ENCODE data around the gene MARCKS.

Gene MARCKS, protein sequence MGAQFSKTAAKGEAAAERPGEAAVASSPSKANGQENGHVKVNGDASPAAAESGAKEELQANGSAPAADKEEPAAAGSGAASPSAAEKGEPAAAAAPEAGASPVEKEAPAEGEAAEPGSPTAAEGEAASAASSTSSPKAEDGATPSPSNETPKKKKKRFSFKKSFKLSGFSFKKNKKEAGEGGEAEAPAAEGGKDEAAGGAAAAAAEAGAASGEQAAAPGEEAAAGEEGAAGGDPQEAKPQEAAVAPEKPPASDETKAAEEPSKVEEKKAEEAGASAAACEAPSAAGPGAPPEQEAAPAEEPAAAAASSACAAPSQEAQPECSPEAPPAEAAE

DNA sequence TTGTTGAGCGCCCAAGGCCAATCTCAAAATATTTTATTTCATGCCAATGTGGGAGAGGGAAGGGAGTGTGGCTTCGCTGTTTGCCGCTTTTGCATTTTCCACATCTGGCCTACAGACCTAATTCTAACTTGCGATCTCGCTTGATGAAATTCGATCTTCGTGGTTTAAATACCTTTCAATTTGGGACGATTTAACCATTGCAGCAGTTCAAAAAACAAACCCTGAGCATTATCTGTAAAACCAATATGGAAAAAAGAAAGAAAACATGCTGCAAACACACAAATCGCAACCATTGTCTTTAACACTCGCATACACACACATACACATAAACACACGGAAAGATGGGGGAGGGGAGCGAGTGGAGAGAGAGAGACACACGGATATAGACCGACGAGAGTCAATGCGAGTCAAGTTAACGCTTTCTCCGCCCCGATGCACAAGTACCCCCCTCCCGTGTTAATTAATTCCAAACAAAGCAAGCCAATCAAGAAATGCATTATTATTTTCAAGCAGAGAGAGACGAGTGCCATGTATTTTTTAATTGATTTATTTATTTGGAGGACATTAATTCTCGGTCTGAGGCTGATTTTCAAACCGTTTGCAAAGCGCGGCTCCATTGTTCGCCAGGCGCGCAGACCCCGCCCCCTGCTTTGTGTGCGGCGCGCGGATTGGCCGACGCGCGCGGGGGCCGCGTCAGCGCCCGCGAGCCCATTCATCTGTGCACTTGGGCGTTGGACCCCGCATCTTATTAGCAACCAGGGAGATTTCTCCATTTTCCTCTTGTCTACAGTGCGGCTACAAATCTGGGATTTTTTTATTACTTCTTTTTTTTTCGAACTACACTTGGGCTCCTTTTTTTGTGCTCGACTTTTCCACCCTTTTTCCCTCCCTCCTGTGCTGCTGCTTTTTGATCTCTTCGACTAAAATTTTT lies at the start of gene MARCKS:
Gene MARCKS (plus strand): TSS at position 721 of the 931 bp plus-strand sequence. CDS start 401 bp downstream, outside the sequence.
- Mint-ChIP-seq H3K36me3 (ENCODE audit: low read depth) (peaks cover 4% of the 10 kb centered on the region), H3K4me1 (peaks cover 19% of the 10 kb centered on the region), H3K27me3 (peaks cover 51% of the 10 kb centered on the region), H3K27ac (peak within 1 kb of the TSS; percentile 74), H3K9me3 (no peaks in the 10 kb centered on the region), H3K4me3 (no peak within 1 kb of the TSS)
- DNase-seq = peak; percentile 60
- no peak for ATAC-seq

DNA sequence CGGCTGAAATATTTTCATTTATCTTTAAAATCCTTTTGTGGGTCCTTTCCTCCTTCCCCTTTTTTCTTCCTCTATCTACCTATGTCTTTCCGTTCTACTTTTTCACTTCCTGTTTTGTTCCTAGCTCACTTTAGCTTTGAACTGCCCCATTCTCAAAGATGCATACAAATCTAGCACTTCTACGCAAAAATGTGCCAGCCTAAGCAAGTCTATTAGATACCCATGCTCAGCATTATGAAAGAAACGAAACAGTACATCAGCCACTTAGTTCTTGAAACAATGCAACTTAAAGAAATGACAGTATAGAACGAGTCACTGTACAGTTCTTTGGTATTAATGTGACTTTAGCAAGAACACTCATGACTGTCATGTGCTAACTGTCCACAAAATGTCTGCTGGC lies 47.3 kb upstream of the MARCKS start:
- H3K36me3 Mint-ChIP-seq (ENCODE audit: low read depth) = no peaks in the 10 kb centered on the region
- no peaks in the 10 kb centered on the region for H3K9me3 Mint-ChIP-seq
- no peak overlapping the region for H3K4me3 Mint-ChIP-seq
- H3K27ac Mint-ChIP-seq = no peak overlapping the region
- ATAC-seq (no peak), DNase-seq (no peak)
- H3K4me1 Mint-ChIP-seq = peaks cover 11% of the 10 kb centered on the region
- H3K27me3 Mint-ChIP-seq = peaks cover 4% of the 10 kb centered on the region

DNA sequence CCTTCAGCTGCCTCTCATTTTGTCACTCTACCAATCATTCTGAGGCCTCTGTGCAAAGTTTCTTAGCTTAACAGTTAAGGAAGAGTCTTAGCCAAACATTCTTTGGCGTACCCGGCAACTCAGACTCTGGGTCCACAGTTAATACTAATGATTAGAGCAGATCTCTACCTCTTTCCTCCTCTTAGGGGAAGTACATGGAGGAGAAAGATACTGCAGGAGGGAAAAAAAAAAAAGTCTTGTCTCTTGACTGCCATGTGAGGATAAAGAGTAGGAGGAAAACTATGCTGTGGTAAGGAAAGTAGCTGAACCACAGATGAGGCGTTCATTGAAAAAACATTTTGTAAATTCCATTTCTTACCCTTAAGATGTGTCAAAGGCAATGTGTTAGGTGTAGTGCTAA lies 44.0 kb upstream of the MARCKS start:
- no peak overlapping the region for H3K27ac Mint-ChIP-seq
- ATAC-seq = no peak
- no peak for DNase-seq
- H3K4me1 Mint-ChIP-seq = peaks cover 8% of the 10 kb centered on the region
- no peaks in the 10 kb centered on the region for H3K9me3 Mint-ChIP-seq
- no peak overlapping the region for H3K4me3 Mint-ChIP-seq
- H3K36me3 Mint-ChIP-seq (ENCODE audit: low read depth) = no peaks in the 10 kb centered on the region
- H3K27me3 Mint-ChIP-seq = peaks cover 6% of the 10 kb centered on the region

DNA sequence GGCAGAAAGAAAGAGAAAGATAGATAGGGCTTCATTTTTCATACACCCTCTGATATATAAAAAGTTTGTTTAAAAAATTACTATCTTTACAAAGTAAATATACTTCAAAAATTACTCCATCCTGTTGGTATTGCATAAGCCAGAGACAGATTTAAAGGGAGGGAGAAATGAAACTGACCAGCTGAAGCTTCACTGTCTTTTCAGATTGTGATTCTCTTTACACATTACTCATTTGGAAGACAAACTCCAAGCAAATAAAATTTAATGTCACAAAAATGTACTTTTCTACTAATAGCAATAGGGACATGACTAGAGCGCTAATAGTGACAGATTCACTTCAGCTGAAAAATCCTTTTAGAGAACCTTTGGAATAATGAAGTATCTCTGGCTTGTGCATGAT lies 38.6 kb upstream of the MARCKS start:
- no peak for DNase-seq
- Mint-ChIP-seq H3K4me3 (no peak overlapping the region), H3K9me3 (no peaks in the 10 kb centered on the region), H3K4me1 (no peaks in the 10 kb centered on the region), H3K36me3 (ENCODE audit: low read depth) (no peaks in the 10 kb centered on the region), H3K27me3 (peaks cover 6% of the 10 kb centered on the region), H3K27ac (no peak overlapping the region)
- no peak for ATAC-seq

DNA sequence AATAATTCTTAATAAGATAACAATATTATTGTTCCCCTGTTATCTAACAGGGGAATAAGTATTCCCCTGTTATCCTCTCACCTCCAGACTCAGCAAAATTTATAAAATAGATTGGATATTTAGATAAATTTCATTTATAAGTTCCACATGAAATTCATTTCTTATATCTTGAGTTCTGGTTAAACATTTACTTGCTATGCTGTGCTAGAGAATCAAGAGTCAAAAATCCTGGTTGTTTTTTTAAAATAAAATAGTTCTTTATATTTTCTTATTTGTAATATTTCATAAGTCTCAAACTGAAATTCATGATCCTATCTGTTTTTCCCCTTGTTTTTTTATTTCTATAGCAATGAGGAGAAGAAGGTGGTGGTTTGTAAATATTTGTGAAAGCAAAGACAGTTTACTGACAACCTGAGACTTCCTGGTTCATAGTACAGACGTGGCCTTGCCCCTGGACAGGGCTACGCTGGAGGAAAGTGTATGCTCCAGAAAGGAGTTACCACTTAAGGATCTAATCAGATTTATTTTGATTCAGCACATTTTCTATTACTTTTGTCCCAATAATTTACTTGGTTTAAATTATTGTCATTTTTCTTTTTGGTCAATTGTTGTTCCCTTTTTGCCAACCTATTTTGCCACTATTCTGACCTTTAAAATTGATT lies 37.8 kb upstream of the MARCKS start:
- ATAC-seq (no peak), DNase-seq (no peak)
- Mint-ChIP-seq H3K4me1 (no peaks in the 10 kb centered on the region), H3K9me3 (no peaks in the 10 kb centered on the region), H3K36me3 (ENCODE audit: low read depth) (no peaks in the 10 kb centered on the region), H3K4me3 (no peak overlapping the region), H3K27me3 (peaks cover 3% of the 10 kb centered on the region), H3K27ac (no peak overlapping the region)

DNA sequence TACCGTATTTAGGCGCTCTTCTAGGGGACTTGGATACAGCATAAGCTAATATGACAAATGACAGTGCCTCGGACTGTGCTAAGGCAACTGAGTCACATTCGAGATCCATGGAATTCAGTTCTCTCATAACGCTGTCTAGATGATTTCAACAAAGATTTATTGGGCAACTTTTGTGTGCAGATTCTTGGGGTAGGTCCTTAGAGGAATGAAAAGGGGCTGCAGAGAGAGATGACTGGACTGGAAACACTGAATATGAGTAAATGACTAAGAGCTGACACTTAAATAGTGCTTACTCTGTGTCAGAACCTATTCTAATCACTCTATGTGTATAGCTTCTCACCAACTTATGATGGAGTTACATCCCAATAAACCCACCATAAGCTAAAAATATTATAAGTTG lies 36.4 kb upstream of the MARCKS start:
- no peaks in the 10 kb centered on the region for H3K36me3 Mint-ChIP-seq (ENCODE audit: low read depth)
- DNase-seq (no peak), ATAC-seq (no peak)
- no peaks in the 10 kb centered on the region for H3K4me1 Mint-ChIP-seq
- H3K4me3 Mint-ChIP-seq = no peak overlapping the region
- H3K9me3 Mint-ChIP-seq = no peaks in the 10 kb centered on the region
- H3K27ac Mint-ChIP-seq = no peak overlapping the region
- H3K27me3 Mint-ChIP-seq = peaks cover 2% of the 10 kb centered on the region

DNA sequence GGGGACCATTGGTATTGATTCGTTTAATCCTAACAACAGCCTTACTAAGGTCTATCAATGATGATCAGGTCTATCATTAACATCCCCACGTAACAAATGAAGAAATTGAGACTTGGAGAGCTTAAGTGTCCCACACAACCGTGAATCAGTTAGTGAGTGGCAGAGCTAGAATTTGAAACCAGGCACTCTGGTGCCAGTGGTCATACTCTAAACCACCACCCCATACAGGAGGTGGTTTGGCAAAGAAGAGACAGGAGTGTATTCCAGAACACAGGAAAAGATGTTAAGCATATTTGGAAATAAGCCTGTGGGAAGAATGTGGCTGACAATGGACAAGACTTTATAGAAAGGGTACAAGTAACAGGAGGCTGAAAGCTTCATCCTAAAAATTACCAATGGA lies 35.7 kb upstream of the MARCKS start:
- Mint-ChIP-seq H3K27me3 (peaks cover 2% of the 10 kb centered on the region), H3K4me3 (no peak overlapping the region), H3K27ac (no peak overlapping the region), H3K4me1 (no peaks in the 10 kb centered on the region), H3K36me3 (ENCODE audit: low read depth) (no peaks in the 10 kb centered on the region), H3K9me3 (no peaks in the 10 kb centered on the region)
- DNase-seq = no peak
- no peak for ATAC-seq

DNA sequence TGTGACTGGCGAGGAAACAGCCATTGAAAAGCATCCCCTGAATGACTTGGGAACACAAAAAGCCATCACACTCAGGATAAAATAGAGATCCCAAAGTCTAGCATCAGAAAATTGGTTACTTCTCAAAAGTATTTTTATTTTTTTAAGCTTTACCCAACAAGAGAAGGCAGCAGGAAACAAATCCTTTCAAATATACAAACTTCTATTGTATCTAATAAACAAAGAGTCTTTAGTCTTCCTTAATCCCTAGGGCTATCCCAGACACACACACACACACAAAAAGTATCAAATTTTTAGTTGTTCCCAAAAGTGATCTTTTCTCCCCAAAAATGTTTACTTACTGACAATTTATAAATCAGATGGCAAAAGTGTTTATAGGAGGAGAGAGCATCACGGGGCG lies 33.2 kb upstream of the MARCKS start:
- DNase-seq = no peak
- Mint-ChIP-seq H3K27ac (no peak overlapping the region), H3K27me3 (peaks cover 3% of the 10 kb centered on the region), H3K9me3 (no peaks in the 10 kb centered on the region), H3K4me1 (no peaks in the 10 kb centered on the region), H3K36me3 (ENCODE audit: low read depth) (no peaks in the 10 kb centered on the region), H3K4me3 (no peak overlapping the region)
- ATAC-seq = no peak

DNA sequence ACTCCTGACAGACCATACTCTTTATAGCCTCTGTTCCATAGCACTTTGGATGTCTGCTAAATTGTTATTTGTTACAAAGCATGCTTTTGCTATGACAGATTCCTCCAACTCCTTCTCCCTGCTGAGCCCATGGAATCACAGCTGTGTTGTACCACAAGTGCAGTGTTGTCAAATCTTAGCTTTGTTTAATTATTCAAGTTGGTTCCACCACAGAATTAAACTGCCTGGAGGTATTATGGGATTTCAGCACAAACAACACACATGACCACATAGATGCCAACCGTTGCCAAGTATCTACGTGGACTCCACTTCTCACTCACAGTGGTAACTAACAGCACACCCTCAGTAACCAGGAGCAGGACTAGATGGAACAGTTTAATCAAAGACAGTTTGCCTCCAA lies 32.7 kb upstream of the MARCKS start:
- H3K4me1 Mint-ChIP-seq = no peaks in the 10 kb centered on the region

DNA sequence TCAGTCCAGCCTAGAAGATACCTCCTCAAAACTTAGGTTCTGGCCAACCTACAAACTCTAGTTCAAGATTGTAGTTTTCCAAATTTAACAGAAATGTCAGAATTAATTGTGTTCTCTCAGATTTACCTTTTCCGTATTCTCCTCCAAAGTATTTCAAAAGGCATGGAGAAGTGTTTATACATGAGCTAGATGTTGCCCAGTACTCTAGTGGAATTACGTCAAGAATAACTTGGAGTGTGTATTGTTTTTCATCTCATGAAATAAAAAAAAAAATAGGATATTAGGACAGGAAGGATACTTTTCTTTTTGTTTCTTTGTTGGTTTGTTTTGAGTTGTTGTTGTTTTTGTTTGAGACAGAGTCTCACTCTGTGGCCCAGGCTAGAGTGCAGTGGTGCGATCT lies 32.3 kb upstream of the MARCKS start:
- Mint-ChIP-seq H3K36me3 (ENCODE audit: low read depth) (no peaks in the 10 kb centered on the region), H3K27me3 (peaks cover 3% of the 10 kb centered on the region), H3K4me3 (no peak overlapping the region), H3K9me3 (no peaks in the 10 kb centered on the region), H3K4me1 (no peaks in the 10 kb centered on the region), H3K27ac (no peak overlapping the region)
- ATAC-seq = no peak
- DNase-seq = no peak

More for the DNA sequence above, 32.7 kb upstream of the MARCKS start:
- Mint-ChIP-seq H3K9me3 (no peaks in the 10 kb centered on the region), H3K27ac (no peak overlapping the region), H3K4me3 (no peak overlapping the region), H3K27me3 (peaks cover 3% of the 10 kb centered on the region), H3K36me3 (ENCODE audit: low read depth) (no peaks in the 10 kb centered on the region)
- no peak for ATAC-seq
- DNase-seq = no peak

DNA sequence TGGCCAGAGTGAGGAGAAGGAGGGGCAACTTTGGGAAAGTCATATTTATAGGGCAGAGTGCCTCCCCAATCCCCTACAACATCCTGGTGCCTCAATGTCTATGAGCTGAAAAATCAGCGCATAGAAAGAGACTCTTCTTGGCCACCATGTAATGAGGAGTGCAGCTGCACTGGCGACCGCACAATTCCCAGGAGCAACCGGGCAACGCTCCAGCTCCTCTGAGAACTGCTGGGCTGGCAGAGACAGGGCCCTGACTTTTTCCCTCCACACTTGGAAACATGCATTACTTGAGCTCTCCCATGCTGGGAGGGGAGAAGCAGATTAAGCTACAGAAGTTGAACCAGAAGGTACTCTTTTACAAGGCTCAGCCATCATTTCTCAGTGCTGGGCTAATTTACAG lies 31.4 kb upstream of the MARCKS start:
- Mint-ChIP-seq H3K27me3 (peaks cover 3% of the 10 kb centered on the region), H3K36me3 (ENCODE audit: low read depth) (no peaks in the 10 kb centered on the region), H3K4me3 (no peak overlapping the region), H3K4me1 (no peaks in the 10 kb centered on the region), H3K27ac (no peak overlapping the region), H3K9me3 (no peaks in the 10 kb centered on the region)
- DNase-seq (no peak), ATAC-seq (no peak)

DNA sequence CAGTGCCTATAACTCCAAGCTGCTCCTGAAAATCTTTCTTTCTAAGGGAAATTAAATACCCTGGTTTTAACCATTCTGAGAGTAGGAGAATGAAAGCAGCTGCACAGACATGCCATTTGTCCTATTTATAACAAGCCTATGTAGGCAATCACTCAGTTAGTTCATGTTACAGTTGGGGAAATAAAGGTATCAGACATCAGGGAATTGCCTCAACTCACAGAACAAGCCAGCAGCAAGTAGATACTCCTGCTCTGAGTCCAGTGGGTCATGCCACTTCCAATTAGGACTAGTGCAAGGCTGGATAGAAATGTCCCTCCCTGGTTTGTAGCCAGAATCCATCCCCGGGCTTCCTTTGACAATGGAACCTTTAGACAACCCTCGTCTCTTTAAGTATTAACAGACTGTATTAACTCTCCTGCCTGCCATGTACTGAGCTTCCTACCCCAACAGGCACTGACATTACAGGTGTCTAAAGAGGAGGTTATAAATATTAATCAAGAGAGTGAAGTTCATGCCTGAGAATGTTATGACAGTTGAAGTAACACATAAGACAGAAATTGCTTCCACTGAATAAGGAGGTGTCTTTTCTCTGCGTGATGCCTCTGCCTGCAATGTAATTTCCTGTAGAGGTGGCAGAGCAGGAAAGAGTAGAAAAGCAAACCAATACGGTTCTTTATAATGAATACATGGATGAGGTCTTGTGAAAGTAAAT lies 28.0 kb upstream of the MARCKS start:
- no peak overlapping the region for H3K4me3 Mint-ChIP-seq
- ATAC-seq = no peak
- H3K36me3 Mint-ChIP-seq (ENCODE audit: low read depth) = no peaks in the 10 kb centered on the region
- no peaks in the 10 kb centered on the region for H3K9me3 Mint-ChIP-seq
- H3K4me1 Mint-ChIP-seq = no peaks in the 10 kb centered on the region
- no peak for DNase-seq
- peaks cover 4% of the 10 kb centered on the region for H3K27me3 Mint-ChIP-seq
- H3K27ac Mint-ChIP-seq = no peak overlapping the region

DNA sequence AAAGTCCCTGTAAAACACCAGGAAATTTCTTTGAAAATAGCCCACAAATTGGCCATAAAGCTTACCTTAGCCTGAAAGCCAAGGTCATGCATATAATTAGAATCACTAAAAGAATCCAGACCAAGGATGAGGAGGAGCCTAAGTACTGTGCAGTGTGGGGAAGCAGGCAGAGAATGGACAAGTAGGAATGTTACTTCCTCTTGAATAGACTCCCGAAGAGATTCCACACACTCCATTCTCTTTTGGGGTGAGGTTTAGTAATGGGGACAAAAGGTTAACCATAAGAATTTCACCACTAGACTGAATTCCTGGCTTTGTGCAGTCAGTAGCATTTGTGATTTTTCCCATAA lies 27.5 kb upstream of the MARCKS start:
- Mint-ChIP-seq H3K4me3 (no peak overlapping the region), H3K9me3 (no peaks in the 10 kb centered on the region), H3K27ac (no peak overlapping the region), H3K27me3 (peaks cover 4% of the 10 kb centered on the region), H3K36me3 (ENCODE audit: low read depth) (no peaks in the 10 kb centered on the region), H3K4me1 (no peaks in the 10 kb centered on the region)
- DNase-seq = no peak
- no peak for ATAC-seq

DNA sequence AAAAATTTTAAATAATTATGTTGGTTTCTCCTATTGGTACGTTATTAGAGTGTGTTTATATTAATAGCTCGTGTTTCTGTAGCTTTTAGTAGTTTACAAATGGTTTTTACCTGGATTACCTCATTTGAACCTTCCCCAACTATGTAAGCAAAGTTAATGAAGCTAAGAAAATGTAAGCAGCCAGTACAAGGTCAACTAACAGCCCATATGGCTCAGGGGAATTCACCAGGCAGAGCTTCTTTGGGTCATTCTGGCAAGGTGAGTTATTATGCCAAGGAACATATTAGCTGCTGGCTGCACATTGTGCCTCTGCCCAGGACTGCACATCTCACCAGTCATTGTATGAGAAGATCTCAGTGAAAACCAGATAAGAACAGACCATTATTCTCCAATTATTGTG lies 27.0 kb upstream of the MARCKS start:
- H3K9me3 Mint-ChIP-seq = no peaks in the 10 kb centered on the region
- H3K4me1 Mint-ChIP-seq = no peaks in the 10 kb centered on the region
- DNase-seq (no peak), ATAC-seq (no peak)
- peaks cover 4% of the 10 kb centered on the region for H3K27me3 Mint-ChIP-seq
- H3K27ac Mint-ChIP-seq = no peak overlapping the region
- no peaks in the 10 kb centered on the region for H3K36me3 Mint-ChIP-seq (ENCODE audit: low read depth)
- H3K4me3 Mint-ChIP-seq = no peak overlapping the region

All from activated naive CD8-positive, alpha-beta T cell treated with anti-CD3 and anti-CD28 coated beads, Interleukin-2, amount 50 U/mL, for 24 hours (primary cell).